Hepatocyte (in vitro differentiated cells): ENCODE results near the gene LY6G6F. TPM values are rescaled to one million over a fixed set of nuclear protein-coding genes. Genes with fewer than 3 reads are reported as not detected.
A peak's percentile ranks its signal among the peaks of the same experiment; 100 is the strongest.

Experiments used
- DNase-seq: peaks from one replicate; pipeline ENCODE4 v3.0.0-alpha.2; 2016; ENCODE audit warnings: low spot score
- H2AFZ ChIP-seq: fragments of 200-600 bp; sonication (generic); 2 replicates; pipeline ENCODE4 v1.6.0; 2016; ENCODE audit warnings: antibody characterized with exemption, mild to moderate bottlenecking
- H3K27ac ChIP-seq: fragments of 200-600 bp; sonication (generic); 2 replicates; pipeline ENCODE4 v1.5.1; 2016; ENCODE audit warnings: mild to moderate bottlenecking
- H3K27me3 ChIP-seq: fragments of 200-600 bp; sonication (generic); 2 replicates; pipeline ENCODE4 v1.6.1; 2016
- H3K36me3 ChIP-seq: fragments of 200-600 bp; sonication (generic); replicated peaks from 2 replicates; pipeline ENCODE4 v1.5.1; 2016; ENCODE audit warnings: low read depth; ENCODE audit not compliant: insufficient read depth
- H3K4me1 ChIP-seq: fragments of 200-600 bp; sonication (generic); 2 replicates; pipeline ENCODE4 v1.5.1; 2016; ENCODE audit warnings: mild to moderate bottlenecking, moderate library complexity; ENCODE audit not compliant: insufficient read depth
- H3K4me2 ChIP-seq: fragments of 200-600 bp; sonication (generic); 2 replicates; pipeline ENCODE4 v1.6.0; 2016
- H3K4me3 ChIP-seq: fragments of 200-600 bp; sonication (generic); 2 replicates; pipeline ENCODE4 v1.5.1; 2016; ENCODE audit warnings: mild to moderate bottlenecking
- H3K79me2 ChIP-seq: fragments of 200-600 bp; sonication (generic); 2 replicates; pipeline ENCODE4 v1.6.0; 2017; ENCODE audit warnings: mild to moderate bottlenecking
- H3K9me2 ChIP-seq: fragments of 200-600 bp; sonication (generic); replicated peaks from 2 replicates; pipeline ENCODE4 v1.6.0; 2017; ENCODE audit warnings: mild to moderate bottlenecking; ENCODE audit not compliant: insufficient read depth
- H3K9me3 ChIP-seq: fragments of 200-600 bp; sonication (generic); 2 replicates; pipeline ENCODE4 v1.5.1; 2016; ENCODE audit warnings: low read depth, mild to moderate bottlenecking
- H4K20me1 ChIP-seq: fragments of 200-600 bp; sonication (generic); 2 replicates; pipeline ENCODE4 v1.6.0; 2016; ENCODE audit warnings: mild to moderate bottlenecking; ENCODE audit not compliant: insufficient read depth, poor library complexity, severe bottlenecking
- CTCF ChIP-seq: fragments of 200-600 bp; sonication (generic); IDR thresholded peaks from 2 replicates; pipeline ENCODE4 v1.5.1; 2016; ENCODE audit warnings: antibody characterized with exemption, mild to moderate bottlenecking; ENCODE audit not compliant: poor library complexity
- EZH2 ChIP-seq: fragments of 200-600 bp; sonication (generic); IDR thresholded peaks from 2 replicates; pipeline ENCODE4 v1.6.1; 2016; ENCODE audit warnings: antibody characterized with exemption, mild to moderate bottlenecking, borderline replicate concordance
- EZH2phosphoT487 ChIP-seq: fragments of 200-600 bp; sonication (generic); IDR thresholded peaks from one replicate; pipeline ENCODE4 v1.6.1; 2018; ENCODE audit warnings: antibody characterized with exemption, mild to moderate bottlenecking, low read depth, moderate library complexity; ENCODE audit not compliant: unreplicated experiment, severe bottlenecking
- WGBS: methylation state at CpG from one replicate; pipeline ENCODE4 v1.1.6; 2016; ENCODE audit warnings: low lambda C conversion rate; ENCODE audit errors: missing lambda C conversion rate; 5-methylcytosine and 5-hydroxymethylcytosine counted together
- polyA plus RNA-seq: library from polyadenylated mRNA; unstranded; fragments of >200 nt; fragmentation: Nextera tagmentation; extraction: Ambion mirVana; gene quantifications from 2 replicates; pipeline ENCODE4 v1.2.1, GENCODE V29; 2016
- total RNA-seq: library from RNA; depleted of rRNA; stranded (reverse); fragments of >200 nt; gene quantifications from 2 replicates; pipeline ENCODE4 v1.2.3, GENCODE V29; 2014

The LY6G6F gene
- total and polyA plus RNA-seq, 2 experiments from 2014 or later, result not detected

GRCh38 chr6:31687860-31688693 is 18.6 kb upstream of the LY6G6F start:
- Histone ChIP-seq H3K27me3 (no peaks in the 10 kb centered on the region), H3K4me1 (peaks cover 6% of the 10 kb centered on the region), H3K27ac (no peak overlapping the region), H2AFZ (no peak overlapping the region), H3K4me2 (no peak overlapping the region), H4K20me1 (no peaks in the 10 kb centered on the region), H3K9me3 (no peaks in the 10 kb centered on the region), H3K4me3 (no peak overlapping the region), H3K79me2 (no peaks in the 10 kb centered on the region), H3K36me3 (no peaks in the 10 kb centered on the region), H3K9me2 (no peaks in the 10 kb centered on the region)
- 90% methylated on average over 13 of the region's 14 CpGs for WGBS
- no peak for TF ChIP-seq CTCF
- TF ChIP-seq EZH2, result no peak
- no peak for TF ChIP-seq EZH2phosphoT487
- no peak for DNase-seq

GRCh38 chr6:31689249-31690110 is 17.2 kb upstream of the LY6G6F start:
- H2AFZ ChIP-seq, result no peak overlapping the region
- DNase-seq, result no peak
- peak overlapping the region; percentile 94 for H3K27ac ChIP-seq
- H3K9me3 ChIP-seq, result no peaks in the 10 kb centered on the region
- H3K27me3 ChIP-seq, result no peaks in the 10 kb centered on the region
- no peaks in the 10 kb centered on the region for H4K20me1 ChIP-seq
- H3K4me3 ChIP-seq, result no peak overlapping the region
- H3K36me3 ChIP-seq, result no peaks in the 10 kb centered on the region
- TF ChIP-seq EZH2 (no peak), CTCF (no peak), EZH2phosphoT487 (no peak)
- H3K9me2 ChIP-seq, result no peaks in the 10 kb centered on the region
- H3K79me2 ChIP-seq, result no peaks in the 10 kb centered on the region
- H3K4me1 ChIP-seq, result peaks cover 6% of the 10 kb centered on the region
- 77% methylated on average over 8 of the region's 11 CpGs for WGBS
- peak overlapping the region; percentile 62 for H3K4me2 ChIP-seq

- 51% methylated on average over 10 of the region's 10 CpGs for WGBS
- Histone ChIP-seq H3K36me3 (no peaks in the 10 kb centered on the region), H3K9me2 (no peaks in the 10 kb centered on the region), H3K4me2 (peak overlapping the region; percentile 62), H3K27me3 (no peaks in the 10 kb centered on the region), H3K9me3 (no peaks in the 10 kb centered on the region), H3K4me3 (no peak overlapping the region), H3K79me2 (no peaks in the 10 kb centered on the region), H3K27ac (peak overlapping the region; percentile 94), H2AFZ (no peak overlapping the region), H4K20me1 (no peaks in the 10 kb centered on the region), H3K4me1 (peaks cover 6% of the 10 kb centered on the region)
- DNase-seq, result peak; percentile 79
- TF ChIP-seq EZH2 (no peak), EZH2phosphoT487 (no peak), CTCF (no peak)
Measured at GRCh38 chr6:31690231-31691077, 16.2 kb upstream of the LY6G6F start.
